PC-3 (cell line): Measurements from ENCODE around the gene CERS2.

Experiments
- CTCF ChIP-seq: fragments of 300-600 bp; sonication (generic); conservative IDR thresholded peaks from 2 replicates; pipeline ENCODE4 v1.5.1; 2017; ENCODE audit warnings: antibody characterized with exemption, low read depth, mild to moderate bottlenecking, low read length
- EZH2 ChIP-seq: fragments of 300-600 bp; sonication (generic); IDR thresholded peaks from one replicate; pipeline ENCODE4 v1.6.1; 2017; ENCODE audit warnings: antibody characterized with exemption, mild to moderate bottlenecking, low read length; ENCODE audit not compliant: unreplicated experiment

DNA sequence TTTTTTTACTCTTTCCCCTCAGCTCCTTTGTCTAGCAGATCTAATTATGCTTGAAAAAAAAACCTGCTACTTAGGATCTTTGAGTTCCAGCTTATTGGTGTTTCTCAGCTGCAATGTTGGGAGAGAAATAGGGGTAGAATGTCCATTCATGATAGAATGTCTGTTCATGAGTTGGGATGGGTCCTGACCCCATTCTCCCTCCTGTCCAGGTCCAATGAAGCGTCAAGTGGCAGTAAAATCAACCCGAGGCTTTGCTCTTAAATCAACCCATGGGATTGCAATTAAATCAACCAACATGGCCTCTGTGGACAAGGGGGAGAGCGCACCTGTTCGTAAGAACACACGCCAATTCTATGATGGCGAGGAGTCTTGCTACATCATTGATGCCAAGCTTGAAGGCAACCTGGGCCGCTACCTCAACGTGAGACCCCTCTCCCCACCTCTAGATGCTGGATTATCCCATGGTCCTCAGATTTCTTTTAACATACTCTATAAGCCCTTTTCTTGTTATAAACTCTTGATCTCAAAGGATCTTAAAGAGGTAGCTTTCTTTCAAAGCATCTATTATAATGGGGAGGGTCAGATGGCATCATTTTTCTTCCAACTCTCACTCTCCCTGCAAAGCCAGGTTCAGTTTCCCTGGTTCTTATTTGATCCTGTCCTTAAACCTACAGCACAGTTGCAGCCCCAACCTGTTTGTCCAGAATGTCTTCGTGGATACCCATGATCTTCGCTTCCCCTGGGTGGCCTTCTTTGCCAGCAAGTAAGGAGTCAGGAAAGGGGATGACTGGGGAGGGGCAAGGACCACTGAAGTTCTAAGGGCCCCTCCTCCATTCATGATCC, 11.1 kb downstream of the CERS2 start:
- TF ChIP-seq CTCF: no peak
- no peak for TF ChIP-seq EZH2
